A673 (cell line): ENCODE results near the gene RXRA. TPM values are rescaled to one million over a fixed set of nuclear protein-coding genes. Genes with fewer than 3 reads are reported as not detected.

ENCODE experiments used
- BruUV-seq: library from RNA; stranded (reverse); fragments of 400-500 nt; replicated peaks from 2 replicates; lab custom pipeline; 2021; lab: Mats Ljungman, UMichigan
- CTCF ChIA-PET: fragments of 300-600 bp; sonication (Branson Sonifier 250); formaldehyde crosslinking; loops from one replicate; lab custom pipeline; 2022; ENCODE audit warnings: antibody characterized with exemption; lab: Charles Lee
- POLR2A ChIA-PET: fragments of 300-600 bp; sonication (Branson Sonifier 250); formaldehyde crosslinking; loops from one replicate; lab custom pipeline; 2022; ENCODE audit warnings: antibody characterized with exemption; ENCODE audit not compliant: low non-redundant PET; lab: Charles Lee
- DNase-seq: peaks from one replicate; pipeline ENCODE4 v3.0.0-alpha.2; 2015; ENCODE audit warnings: low spot score
- H3K27ac ChIP-seq: fragments of 200-600 bp; sonication (generic); 2 replicates; pipeline ENCODE4 v1.5.1; 2016; ENCODE audit warnings: mixed run types, low read depth, mild to moderate bottlenecking, mixed read lengths, antibody characterized with exemption, low read length; ENCODE audit not compliant: poor library complexity, severe bottlenecking
- H3K27me3 ChIP-seq: fragments of 200-600 bp; sonication (generic); replicated peaks from 2 replicates; pipeline ENCODE4 v1.6.1; 2017; ENCODE audit warnings: mixed run types, low read depth, mild to moderate bottlenecking, mixed read lengths, antibody characterized with exemption, low read length; ENCODE audit not compliant: insufficient read depth, poor library complexity
- H3K36me3 ChIP-seq: fragments of 200-600 bp; sonication (generic); 2 replicates; pipeline ENCODE4 v1.6.1; 2016; ENCODE audit warnings: mixed run types, mild to moderate bottlenecking, mixed read lengths, antibody characterized with exemption, low read length; ENCODE audit not compliant: insufficient read depth, poor library complexity, severe bottlenecking
- H3K4me1 ChIP-seq: fragments of 200-600 bp; sonication (generic); 2 replicates; pipeline ENCODE4 v1.6.1; 2017; ENCODE audit warnings: mixed run types, mild to moderate bottlenecking, mixed read lengths, antibody characterized with exemption, low read length; ENCODE audit not compliant: insufficient read depth, poor library complexity, severe bottlenecking
- H3K4me3 ChIP-seq: fragments of 200-600 bp; sonication (generic); 2 replicates; pipeline ENCODE4 v1.5.1; 2016; ENCODE audit warnings: low read depth, mixed run types, mild to moderate bottlenecking, mixed read lengths, low read length; ENCODE audit not compliant: poor library complexity, severe bottlenecking
- H3K9me3 ChIP-seq: fragments of 200-600 bp; sonication (generic); 2 replicates; pipeline ENCODE4 v1.6.1; 2016; ENCODE audit warnings: mixed run types, low read depth, mild to moderate bottlenecking, mixed read lengths, antibody characterized with exemption, low read length; ENCODE audit not compliant: poor library complexity, severe bottlenecking
- CTCF ChIP-seq: fragments of 300-800, 200-600 bp; sonication (generic); conservative IDR thresholded peaks from 2 replicates; pipeline ENCODE4 v1.5.1; 2017; ENCODE audit warnings: low read depth, mild to moderate bottlenecking, antibody characterized with exemption, low read length, moderate library complexity, mixed read lengths
- EZH2 ChIP-seq: fragments of 200-600 bp; sonication (generic); IDR thresholded peaks from 2 replicates; pipeline ENCODE4 v1.6.1; 2017; ENCODE audit warnings: borderline replicate concordance, low read depth, mild to moderate bottlenecking, mixed read lengths, antibody characterized with exemption, low read length; ENCODE audit not compliant: poor library complexity, severe bottlenecking
- intact Hi-C: fragments of 100-400 bp; cut with micrococcal nuclease; formaldehyde crosslinking; loops from one replicate; pipeline ENCODE4 v1.10.0; 2022; ENCODE audit not compliant: unreplicated experiment
- total RNA-seq: library from RNA; stranded (reverse); gene quantifications from 2 replicates; pipeline ENCODE4 v1.2.3, GENCODE V29; 2021

The RXRA gene
- total RNA-seq, 1 experiment from 2014 or later: 54.1 TPM

- ChIA-PET CTCF (no interaction called here), POLR2A (no interaction called here)
- Histone ChIP-seq H3K4me3 (no peak overlapping the region), H3K27ac (no peak overlapping the region), H3K27me3 (no peaks in the 10 kb centered on the region), H3K36me3 (no peaks in the 10 kb centered on the region), H3K9me3 (no peaks in the 10 kb centered on the region), H3K4me1 (no peaks in the 10 kb centered on the region)
- DNase-seq: no peak
- BruUV-seq: no TSS peak
- TF ChIP-seq EZH2 (no peak), CTCF (no peak)
- intact Hi-C loops: no loop called here
These were observed 39.6 kb upstream of the RXRA start for GRCh38 chr9:134286471-134287245.

GRCh38 chr9:134287591-134288491 lies 38.4 kb upstream of the RXRA start:
- Histone ChIP-seq H3K9me3 (no peaks in the 10 kb centered on the region), H3K4me3 (no peak overlapping the region), H3K27me3 (no peaks in the 10 kb centered on the region), H3K4me1 (no peaks in the 10 kb centered on the region), H3K36me3 (no peaks in the 10 kb centered on the region), H3K27ac (no peak overlapping the region)
- ChIA-PET CTCF (no interaction called here), POLR2A (no interaction called here)
- intact Hi-C loops: no loop called here
- TF ChIP-seq CTCF (no peak), EZH2 (no peak)
- BruUV-seq: no TSS peak
- no peak for DNase-seq

GRCh38 chr9:134288746-134289145 lies 37.5 kb upstream of the RXRA start:
- no TSS peak for BruUV-seq
- H3K36me3 ChIP-seq: no peaks in the 10 kb centered on the region
- no peak overlapping the region for H3K4me3 ChIP-seq
- no peak for TF ChIP-seq EZH2
- no peak for TF ChIP-seq CTCF
- no peaks in the 10 kb centered on the region for H3K27me3 ChIP-seq
- no peak for DNase-seq
- CTCF ChIA-PET: no interaction called here
- H3K27ac ChIP-seq: no peak overlapping the region
- POLR2A ChIA-PET: no interaction called here
- intact Hi-C loops: no loop called here
- no peaks in the 10 kb centered on the region for H3K9me3 ChIP-seq
- peaks cover 7% of the 10 kb centered on the region for H3K4me1 ChIP-seq
